Measurements from ENCODE around the gene ARL1.

DNA sequence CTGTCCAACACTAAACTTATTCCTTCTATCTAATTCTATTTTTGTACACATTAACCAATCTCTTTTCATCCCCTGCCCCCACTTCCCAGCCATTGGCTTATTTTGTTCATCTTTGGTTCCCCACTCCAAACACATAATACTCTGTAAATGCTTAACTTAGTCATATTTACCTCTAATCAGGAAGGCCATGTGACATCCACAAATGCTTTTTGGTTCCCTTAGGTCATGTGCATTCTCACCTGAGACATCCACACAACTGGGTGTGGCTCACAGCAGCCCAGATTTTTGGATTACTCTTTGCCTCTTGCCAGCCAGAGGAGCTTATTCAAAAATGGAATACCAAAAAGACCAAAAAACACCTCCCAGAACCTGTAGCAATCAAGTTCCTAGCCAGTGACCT is 28.4 kb downstream of the ARL1 start:
- TF ChIP-seq, protein P1, sequence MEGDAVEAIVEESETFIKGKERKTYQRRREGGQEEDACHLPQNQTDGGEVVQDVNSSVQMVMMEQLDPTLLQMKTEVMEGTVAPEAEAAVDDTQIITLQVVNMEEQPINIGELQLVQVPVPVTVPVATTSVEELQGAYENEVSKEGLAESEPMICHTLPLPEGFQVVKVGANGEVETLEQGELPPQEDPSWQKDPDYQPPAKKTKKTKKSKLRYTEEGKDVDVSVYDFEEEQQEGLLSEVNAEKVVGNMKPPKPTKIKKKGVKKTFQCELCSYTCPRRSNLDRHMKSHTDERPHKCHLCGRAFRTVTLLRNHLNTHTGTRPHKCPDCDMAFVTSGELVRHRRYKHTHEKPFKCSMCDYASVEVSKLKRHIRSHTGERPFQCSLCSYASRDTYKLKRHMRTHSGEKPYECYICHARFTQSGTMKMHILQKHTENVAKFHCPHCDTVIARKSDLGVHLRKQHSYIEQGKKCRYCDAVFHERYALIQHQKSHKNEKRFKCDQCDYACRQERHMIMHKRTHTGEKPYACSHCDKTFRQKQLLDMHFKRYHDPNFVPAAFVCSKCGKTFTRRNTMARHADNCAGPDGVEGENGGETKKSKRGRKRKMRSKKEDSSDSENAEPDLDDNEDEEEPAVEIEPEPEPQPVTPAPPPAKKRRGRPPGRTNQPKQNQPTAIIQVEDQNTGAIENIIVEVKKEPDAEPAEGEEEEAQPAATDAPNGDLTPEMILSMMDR (IDR thresholded peaks at IDR 0.05; ENCODE audit: insufficient read depth, low read length) = no peak
- TF ChIP-seq POLR2AphosphoS5 (IDR thresholded peaks at IDR 0.05; ENCODE audit: low read depth) = no peak

Data from HL-60 (cell line).